ENCODE measurements around the gene PRKN.
A peak's percentile ranks its signal among the peaks of the same experiment; 100 is the strongest.

Gene PRKN

GRCh38 chr6:162627362-162627761 lies 100.2 kb downstream of the PRKN start:
- no peak for TF ChIP-seq CTCF (IDR thresholded peaks at IDR 0.05)

GRCh38 chr6:162626869-162627268 lies 100.7 kb downstream of the PRKN start:
- no peak for TF ChIP-seq CTCF (IDR thresholded peaks at IDR 0.05)

GRCh38 chr6:162625846-162626540 lies 101.6 kb downstream of the PRKN start:
- TF ChIP-seq CTCF (IDR thresholded peaks at IDR 0.05), result no peak

- no peak for TF ChIP-seq CTCF (IDR thresholded peaks at IDR 0.05)
Observed at GRCh38 chr6:162622572-162622971, 105.0 kb downstream of the PRKN start.

- TF ChIP-seq CTCF (IDR thresholded peaks at IDR 0.05), result no peak
Observed at GRCh38 chr6:162621246-162621645, 106.3 kb downstream of the PRKN start.

GRCh38 chr6:162620073-162620472 lies 107.5 kb downstream of the PRKN start:
- peak; percentile 49 for TF ChIP-seq CTCF (IDR thresholded peaks at IDR 0.05)

GRCh38 chr6:162618448-162619002 lies 109.0 kb downstream of the PRKN start:
- no peak for TF ChIP-seq CTCF (IDR thresholded peaks at IDR 0.05)

Measured in LNCAP (cell line).